ENCODE data around the gene RAB11FIP5. TPM values are rescaled to one million over a fixed set of nuclear protein-coding genes. Genes with fewer than 3 reads are reported as not detected.

Gene RAB11FIP5
- total RNA-seq, 1 experiment from 2014 or later: 12.4 TPM

DNA sequence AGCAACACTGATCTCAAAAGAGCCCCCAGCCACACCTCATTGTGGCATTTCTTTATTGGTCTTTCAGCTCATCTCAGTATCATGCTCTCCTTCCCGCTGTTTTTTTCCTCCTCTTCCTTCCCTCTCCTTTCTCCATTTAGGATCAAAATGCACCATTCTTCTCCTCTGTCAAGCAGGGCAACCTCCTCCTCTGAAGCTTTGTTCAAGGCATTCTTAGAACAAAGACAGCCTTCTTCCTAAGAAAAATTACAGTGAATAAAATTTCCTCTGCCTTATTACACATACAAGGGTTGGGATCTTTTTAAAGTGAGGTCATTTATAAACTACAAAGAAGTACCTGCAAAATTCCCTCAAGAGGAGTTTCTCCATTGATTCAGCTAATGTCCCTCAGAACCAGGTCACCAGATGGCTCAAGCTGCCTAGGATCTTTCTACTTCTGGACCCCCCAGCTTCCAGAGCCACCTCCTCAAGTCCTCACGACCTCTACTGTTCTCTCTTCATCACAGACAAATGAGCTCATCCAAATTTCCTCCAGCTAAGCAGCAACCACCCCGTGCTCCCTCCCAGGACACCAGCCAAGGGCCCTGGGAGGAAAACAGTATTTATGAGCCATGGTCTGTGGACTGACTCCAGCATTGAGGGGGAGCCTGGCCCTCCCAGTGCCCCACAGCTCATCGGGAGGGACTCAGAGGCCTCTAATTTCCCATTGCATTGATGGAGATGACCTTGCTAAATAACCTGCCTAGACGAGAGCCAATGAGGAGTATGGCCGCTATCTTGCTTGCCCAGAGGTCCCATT lies 59.2 kb downstream of the RAB11FIP5 start:
- no peak for DNase-seq

GRCh38 chr2:73050121-73050545 lies 62.6 kb downstream of the RAB11FIP5 start:
- H3K27me3 ChIP-seq (ENCODE audit: control insufficient read depth, insufficient read depth, low read length): no peaks in the 10 kb centered on the region
- H3K36me3 ChIP-seq (replicated peaks; ENCODE audit: control insufficient read depth, insufficient read depth, low read length): no peaks in the 10 kb centered on the region
- DNase-seq: peak; percentile 54
- H3K4me3 ChIP-seq (ENCODE audit: insufficient read depth, low read depth, low read length): no peak overlapping the region

More for the DNA sequence above, 59.2 kb downstream of the RAB11FIP5 start:
- no peaks in the 10 kb centered on the region for H3K27me3 ChIP-seq (ENCODE audit: control insufficient read depth, insufficient read depth, low read length)
- H3K4me3 ChIP-seq (ENCODE audit: insufficient read depth, low read depth, low read length): no peak overlapping the region
- H3K36me3 ChIP-seq (replicated peaks; ENCODE audit: control insufficient read depth, insufficient read depth, low read length): peaks cover 3% of the 10 kb centered on the region

- H3K36me3 ChIP-seq (replicated peaks; ENCODE audit: control insufficient read depth, insufficient read depth, low read length): no peaks in the 10 kb centered on the region
- DNase-seq: no peak
- no peaks in the 10 kb centered on the region for H3K27me3 ChIP-seq (ENCODE audit: control insufficient read depth, insufficient read depth, low read length)
- H3K4me3 ChIP-seq (ENCODE audit: insufficient read depth, low read depth, low read length): no peak overlapping the region
Measured at GRCh38 chr2:73043929-73044832, 68.6 kb downstream of the RAB11FIP5 start.

DNA sequence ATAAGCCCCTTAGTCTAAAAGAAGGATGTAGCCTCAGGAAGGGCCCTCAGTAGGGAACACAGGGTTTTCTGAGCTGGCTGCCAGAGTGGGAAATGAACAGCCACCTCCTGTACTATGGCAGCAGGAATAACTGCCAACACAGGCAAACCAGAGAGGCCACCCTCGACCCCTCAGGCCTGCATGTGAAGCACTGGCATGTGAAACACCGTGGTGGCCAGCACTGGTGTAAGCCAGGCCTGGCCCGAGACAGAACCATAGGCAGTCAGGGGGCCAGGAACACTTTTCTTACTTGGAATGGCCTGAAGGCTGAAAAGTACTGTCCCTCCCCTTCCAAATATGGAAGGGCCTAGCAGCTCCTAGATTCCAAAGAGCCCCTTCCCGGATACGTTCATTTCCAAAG lies 69.5 kb downstream of the RAB11FIP5 start:
- Histone ChIP-seq H3K27me3 (ENCODE audit: control insufficient read depth, insufficient read depth, low read length) (no peaks in the 10 kb centered on the region), H3K36me3 (replicated peaks; ENCODE audit: control insufficient read depth, insufficient read depth, low read length) (no peaks in the 10 kb centered on the region), H3K4me3 (ENCODE audit: insufficient read depth, low read depth, low read length) (no peak overlapping the region)
- DNase-seq: no peak

GRCh38 chr2:73037947-73038585 lies 74.7 kb downstream of the RAB11FIP5 start:
- no peaks in the 10 kb centered on the region for H3K27me3 ChIP-seq (ENCODE audit: control insufficient read depth, insufficient read depth, low read length)
- no peaks in the 10 kb centered on the region for H3K36me3 ChIP-seq (replicated peaks; ENCODE audit: control insufficient read depth, insufficient read depth, low read length)
- H3K4me3 ChIP-seq (ENCODE audit: insufficient read depth, low read depth, low read length): no peak overlapping the region
- DNase-seq: no peak

- H3K36me3 ChIP-seq (replicated peaks; ENCODE audit: control insufficient read depth, insufficient read depth, low read length): no peaks in the 10 kb centered on the region
- DNase-seq: no peak
- H3K27me3 ChIP-seq (ENCODE audit: control insufficient read depth, insufficient read depth, low read length): no peaks in the 10 kb centered on the region
- no peak overlapping the region for H3K4me3 ChIP-seq (ENCODE audit: insufficient read depth, low read depth, low read length)
Measured at GRCh38 chr2:73036766-73037165, 76.0 kb downstream of the RAB11FIP5 start.

GRCh38 chr2:73035899-73036711 lies 76.6 kb downstream of the RAB11FIP5 start:
- Histone ChIP-seq H3K4me3 (ENCODE audit: insufficient read depth, low read depth, low read length) (no peak overlapping the region), H3K27me3 (ENCODE audit: control insufficient read depth, insufficient read depth, low read length) (no peaks in the 10 kb centered on the region), H3K36me3 (replicated peaks; ENCODE audit: control insufficient read depth, insufficient read depth, low read length) (no peaks in the 10 kb centered on the region)
- peak; percentile 79 for DNase-seq

DNA sequence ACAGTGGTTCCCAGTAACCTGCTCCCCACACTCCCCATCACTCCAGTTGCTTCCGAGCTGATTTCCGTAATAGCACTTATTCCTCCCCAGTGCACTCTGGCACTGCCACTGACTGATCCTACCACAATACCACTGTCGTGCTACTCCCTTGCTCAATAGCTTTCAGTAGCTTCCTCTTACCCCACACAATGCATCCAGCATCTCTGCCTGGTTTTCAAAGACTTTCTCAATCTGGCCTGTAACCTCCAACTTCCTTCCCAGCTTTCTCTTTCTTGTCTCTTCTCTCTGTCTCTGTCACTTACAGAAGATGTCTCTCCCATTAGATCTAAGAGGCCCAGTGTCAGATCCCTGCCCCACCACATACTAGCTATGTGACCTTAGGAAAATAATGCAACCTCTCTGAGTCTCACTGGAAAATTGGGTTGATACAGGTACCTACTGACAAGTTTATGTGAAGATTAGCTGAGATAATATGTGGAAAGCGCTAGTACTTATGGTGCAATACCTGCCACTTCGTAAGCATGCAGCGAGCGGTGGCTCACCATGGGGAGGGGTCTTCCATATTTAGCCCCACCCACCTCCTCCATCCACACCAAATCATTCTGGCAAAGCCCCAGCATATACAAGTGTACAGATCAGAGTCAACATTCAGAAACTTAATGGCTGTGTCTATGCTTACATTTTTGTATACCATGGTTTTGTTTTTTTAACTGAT lies 77.9 kb downstream of the RAB11FIP5 start:
- DNase-seq: no peak
- Histone ChIP-seq H3K4me3 (ENCODE audit: insufficient read depth, low read depth, low read length) (no peak overlapping the region), H3K27me3 (ENCODE audit: control insufficient read depth, insufficient read depth, low read length) (no peaks in the 10 kb centered on the region), H3K36me3 (replicated peaks; ENCODE audit: control insufficient read depth, insufficient read depth, low read length) (no peaks in the 10 kb centered on the region)

GRCh38 chr2:73033766-73034381 lies 78.9 kb downstream of the RAB11FIP5 start:
- no peaks in the 10 kb centered on the region for H3K36me3 ChIP-seq (replicated peaks; ENCODE audit: control insufficient read depth, insufficient read depth, low read length)
- H3K27me3 ChIP-seq (ENCODE audit: control insufficient read depth, insufficient read depth, low read length): no peaks in the 10 kb centered on the region
- no peak for DNase-seq
- H3K4me3 ChIP-seq (ENCODE audit: insufficient read depth, low read depth, low read length): no peak overlapping the region

DNA sequence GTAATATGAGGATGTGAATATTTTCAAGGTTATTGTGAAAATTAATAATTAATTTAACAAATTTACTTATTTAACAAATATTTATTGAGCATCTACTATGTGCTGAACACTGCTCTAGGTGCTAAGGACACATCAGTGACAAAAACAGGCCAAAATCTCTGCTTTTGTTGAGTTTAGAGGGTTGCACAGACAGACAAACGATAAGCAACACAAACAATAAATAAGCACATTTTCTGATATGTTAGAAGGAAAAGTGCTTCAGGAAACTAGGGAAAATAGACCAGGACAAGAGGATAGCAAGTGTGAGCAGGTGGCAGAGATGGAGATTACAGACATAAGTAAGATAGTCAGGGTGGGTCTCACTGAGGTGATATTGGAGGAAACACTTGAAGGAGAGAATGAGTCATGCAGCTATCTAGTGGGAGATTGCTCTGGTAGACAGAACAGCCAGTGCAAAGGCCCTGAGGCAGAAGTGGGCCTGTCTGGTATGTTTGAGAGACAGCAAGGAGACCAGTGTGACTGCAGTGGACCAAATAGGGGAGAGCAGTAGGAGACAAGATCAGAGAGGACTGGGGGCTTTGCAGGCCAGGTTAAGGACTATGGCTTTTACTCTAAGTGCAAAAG lies 79.5 kb downstream of the RAB11FIP5 start:
- H3K36me3 ChIP-seq (replicated peaks; ENCODE audit: control insufficient read depth, insufficient read depth, low read length): no peaks in the 10 kb centered on the region
- no peak overlapping the region for H3K4me3 ChIP-seq (ENCODE audit: insufficient read depth, low read depth, low read length)
- H3K27me3 ChIP-seq (ENCODE audit: control insufficient read depth, insufficient read depth, low read length): no peaks in the 10 kb centered on the region
- no peak for DNase-seq

DNA sequence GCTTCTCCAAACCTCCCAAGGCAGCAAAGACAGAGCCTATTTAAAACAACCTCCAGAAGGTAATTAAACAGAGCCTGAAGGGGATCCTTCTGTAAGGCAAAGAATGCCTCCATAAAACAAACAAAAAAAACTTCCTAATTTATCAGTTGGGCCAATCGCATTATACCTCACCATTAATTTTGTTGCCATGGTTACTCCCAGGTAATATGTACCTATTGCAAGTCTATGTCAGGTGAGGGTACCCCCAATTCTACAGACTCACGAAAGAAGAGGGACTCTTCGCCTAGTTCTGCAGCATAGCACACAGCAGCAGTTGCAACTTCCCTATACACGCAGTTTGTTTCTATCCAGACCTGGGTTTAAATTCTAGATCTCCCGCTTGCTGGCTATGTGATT lies 80.0 kb downstream of the RAB11FIP5 start:
- no peak for DNase-seq
- no peaks in the 10 kb centered on the region for H3K27me3 ChIP-seq (ENCODE audit: control insufficient read depth, insufficient read depth, low read length)
- H3K4me3 ChIP-seq (ENCODE audit: insufficient read depth, low read depth, low read length): no peak overlapping the region
- H3K36me3 ChIP-seq (replicated peaks; ENCODE audit: control insufficient read depth, insufficient read depth, low read length): no peaks in the 10 kb centered on the region

DNA sequence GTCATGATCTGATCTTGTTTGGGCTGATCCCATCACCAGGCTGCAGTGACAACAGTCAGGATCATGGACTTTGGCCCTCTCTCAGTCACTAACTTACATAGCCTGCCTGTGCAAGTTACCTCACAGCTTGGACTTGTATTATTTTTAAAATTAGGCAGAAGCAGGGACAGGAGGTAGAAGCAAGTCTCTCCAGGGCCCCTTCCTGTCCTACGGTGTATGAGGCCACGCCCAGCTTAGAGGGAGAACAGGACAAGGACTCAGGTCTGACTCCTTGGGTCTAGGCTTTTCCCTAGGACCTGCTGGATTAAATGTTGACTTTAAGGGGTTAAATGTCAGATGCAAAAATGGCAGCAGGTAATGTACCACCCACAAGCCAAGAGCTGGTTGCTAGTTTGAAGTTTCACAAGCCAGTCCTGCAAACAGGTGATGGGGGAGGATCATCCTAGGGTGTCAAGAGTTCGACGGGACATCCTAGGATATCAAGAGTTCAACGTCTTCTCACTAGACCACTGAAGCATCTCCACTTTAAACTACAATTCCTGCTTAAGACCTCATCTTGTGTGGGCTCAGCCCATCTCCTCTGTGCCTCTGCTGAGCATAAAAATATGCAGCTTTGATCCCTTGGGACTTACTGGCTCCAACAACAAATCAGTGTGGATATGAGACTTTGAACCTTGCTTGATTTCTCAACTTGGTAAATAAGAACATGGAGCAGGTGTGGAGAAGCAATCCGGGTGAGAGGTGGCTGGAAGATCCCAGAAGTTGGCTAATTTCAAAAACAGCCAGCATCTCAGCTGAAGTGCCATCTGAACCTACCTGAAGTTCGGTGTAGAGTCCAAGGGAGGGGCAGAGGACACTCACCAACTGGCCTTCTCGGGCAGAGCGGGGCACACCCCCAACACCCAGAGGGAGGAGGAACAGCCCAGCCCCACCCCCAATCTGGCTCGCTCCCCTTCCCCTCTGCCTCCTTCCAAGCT lies 80.7 kb downstream of the RAB11FIP5 start:
- no peak for DNase-seq
- Histone ChIP-seq H3K36me3 (replicated peaks; ENCODE audit: control insufficient read depth, insufficient read depth, low read length) (no peaks in the 10 kb centered on the region), H3K4me3 (ENCODE audit: insufficient read depth, low read depth, low read length) (no peak overlapping the region), H3K27me3 (ENCODE audit: control insufficient read depth, insufficient read depth, low read length) (no peaks in the 10 kb centered on the region)
